Stomach (tissue), 4 donors: ENCODE results near the gene CYP1A2.

Source experiments
- EP300 ChIP-seq: sonication (generic); formaldehyde crosslinking; IDR thresholded peaks from one replicate; pipeline ENCODE4 v1.6.1; 2017; ENCODE audit warnings: antibody characterized with exemption
- POLR2A ChIP-seq, 4 donors: fragments of 450-650 bp; IDR thresholded peaks; one replicate each; pipeline ENCODE4 v1.6.1; 2016; ENCODE audit warnings: antibody characterized with exemption in 4 of 4, control low read depth in 2 of 4, mild to moderate bottlenecking in 1 of 4, moderate library complexity in 1 of 4
- POLR2AphosphoS5 ChIP-seq, 3 donors: sonication (generic); formaldehyde crosslinking; IDR thresholded peaks; one replicate each; pipeline ENCODE4 v1.6.1; 2016; ENCODE audit warnings: antibody characterized with exemption in 3 of 3
- TF ChIP-seq, protein P1 (sequence below), 7 experiments: fragments of 450-650 bp in 4 of 7; fragments of 200-600 bp in 3 of 7; sonication (generic) in 3 of 7; IDR thresholded peaks; one replicate each; pipeline ENCODE4 v1.5.1; 2016 to 2019; ENCODE audit warnings: antibody characterized with exemption in 7 of 7, control low read depth in 2 of 7, mild to moderate bottlenecking in 1 of 7

DNA sequence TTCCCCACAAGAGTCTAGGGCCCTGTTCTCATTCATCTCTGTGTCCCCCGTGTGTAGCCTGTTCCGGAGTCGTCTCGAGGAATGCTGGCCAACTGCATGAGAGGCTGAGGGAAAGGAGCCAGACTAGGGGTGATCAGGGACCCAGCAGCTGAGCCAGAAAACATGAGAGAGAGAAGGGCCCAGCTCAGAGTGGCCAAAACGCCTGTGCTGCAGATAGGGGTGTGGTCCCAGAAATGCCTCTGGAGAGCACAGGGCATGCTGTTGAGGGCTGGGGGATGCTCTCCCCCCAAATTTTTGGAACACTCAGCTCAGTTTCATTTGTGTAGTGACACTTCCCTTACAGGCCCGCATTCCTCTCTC is 14.1 kb downstream of the CYP1A2 start:
- TF ChIP-seq, protein P1, sequence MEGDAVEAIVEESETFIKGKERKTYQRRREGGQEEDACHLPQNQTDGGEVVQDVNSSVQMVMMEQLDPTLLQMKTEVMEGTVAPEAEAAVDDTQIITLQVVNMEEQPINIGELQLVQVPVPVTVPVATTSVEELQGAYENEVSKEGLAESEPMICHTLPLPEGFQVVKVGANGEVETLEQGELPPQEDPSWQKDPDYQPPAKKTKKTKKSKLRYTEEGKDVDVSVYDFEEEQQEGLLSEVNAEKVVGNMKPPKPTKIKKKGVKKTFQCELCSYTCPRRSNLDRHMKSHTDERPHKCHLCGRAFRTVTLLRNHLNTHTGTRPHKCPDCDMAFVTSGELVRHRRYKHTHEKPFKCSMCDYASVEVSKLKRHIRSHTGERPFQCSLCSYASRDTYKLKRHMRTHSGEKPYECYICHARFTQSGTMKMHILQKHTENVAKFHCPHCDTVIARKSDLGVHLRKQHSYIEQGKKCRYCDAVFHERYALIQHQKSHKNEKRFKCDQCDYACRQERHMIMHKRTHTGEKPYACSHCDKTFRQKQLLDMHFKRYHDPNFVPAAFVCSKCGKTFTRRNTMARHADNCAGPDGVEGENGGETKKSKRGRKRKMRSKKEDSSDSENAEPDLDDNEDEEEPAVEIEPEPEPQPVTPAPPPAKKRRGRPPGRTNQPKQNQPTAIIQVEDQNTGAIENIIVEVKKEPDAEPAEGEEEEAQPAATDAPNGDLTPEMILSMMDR (IDR thresholded peaks at IDR 0.05), result no peak
- no peak for TF ChIP-seq POLR2AphosphoS5 (IDR thresholded peaks at IDR 0.05)
- no peak for TF ChIP-seq EP300
- no peak for TF ChIP-seq POLR2A (IDR thresholded peaks at IDR 0.05)
